22Rv1 (cell line): Measurements from ENCODE around the gene CDC6.

Experiments used
- H3K27ac ChIP-seq: fragments of 450-650 bp; 2 replicates; pipeline ENCODE4 v1.5.1; 2017
- ZFX ChIP-seq: fragments of 450-650 bp; IDR thresholded peaks from 2 replicates; pipeline ENCODE4 v1.6.1; 2017; ENCODE audit warnings: antibody characterized with exemption, borderline replicate concordance
- TF ChIP-seq, protein P1 (sequence below): fragments of 450-650 bp; IDR thresholded peaks from 2 replicates; pipeline ENCODE4 v1.5.1; 2017; ENCODE audit warnings: mild to moderate bottlenecking

CDC6 gene

DNA sequence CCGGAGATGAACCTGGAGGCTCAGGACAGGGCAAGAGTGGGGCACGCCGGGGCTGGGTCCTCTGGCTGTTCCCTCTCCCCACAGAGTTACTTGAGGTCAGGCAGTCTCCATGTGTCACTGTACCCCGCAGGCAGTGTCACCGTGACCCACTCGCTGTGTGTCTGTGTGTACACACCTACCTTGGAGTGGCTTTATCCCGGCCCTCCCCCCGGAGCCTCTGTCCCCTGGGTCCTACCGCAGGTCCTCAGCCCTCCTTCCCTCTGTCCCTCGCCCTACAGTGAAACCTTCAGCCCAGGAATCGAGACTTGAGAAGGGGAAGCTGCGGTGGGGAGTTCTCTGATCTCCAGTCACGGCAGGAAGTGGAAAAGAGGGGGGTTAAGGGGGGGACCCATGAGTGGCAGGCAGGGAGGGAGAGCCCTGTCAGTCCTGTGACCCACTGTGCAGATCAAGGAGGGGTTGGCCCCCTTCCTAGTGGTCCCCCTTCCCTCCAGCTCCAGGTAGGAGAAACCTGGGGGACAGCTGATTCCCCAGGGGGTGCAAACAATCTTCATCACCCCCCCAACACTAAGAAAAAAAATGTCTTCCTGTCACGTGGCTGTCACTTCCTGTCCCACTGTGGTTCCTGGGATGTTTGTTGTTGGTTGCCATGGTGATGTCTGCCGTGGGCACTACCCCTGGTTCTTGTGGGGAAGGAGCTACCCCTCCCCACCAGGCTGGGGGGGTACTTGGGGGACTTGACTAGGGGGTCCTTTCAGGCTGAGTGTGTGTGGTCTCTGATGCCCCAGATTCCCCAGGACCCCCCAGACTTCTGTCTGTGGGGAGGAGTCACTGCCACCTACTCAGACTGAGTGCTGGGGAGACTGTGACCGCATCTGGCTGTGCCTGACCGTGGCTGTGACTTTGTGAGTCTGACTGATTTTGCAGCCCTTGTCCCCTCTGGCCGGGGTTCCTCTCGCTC, 35.0 kb downstream of the CDC6 start:
- H3K27ac ChIP-seq: no peak overlapping the region
- TF ChIP-seq, protein P1, sequence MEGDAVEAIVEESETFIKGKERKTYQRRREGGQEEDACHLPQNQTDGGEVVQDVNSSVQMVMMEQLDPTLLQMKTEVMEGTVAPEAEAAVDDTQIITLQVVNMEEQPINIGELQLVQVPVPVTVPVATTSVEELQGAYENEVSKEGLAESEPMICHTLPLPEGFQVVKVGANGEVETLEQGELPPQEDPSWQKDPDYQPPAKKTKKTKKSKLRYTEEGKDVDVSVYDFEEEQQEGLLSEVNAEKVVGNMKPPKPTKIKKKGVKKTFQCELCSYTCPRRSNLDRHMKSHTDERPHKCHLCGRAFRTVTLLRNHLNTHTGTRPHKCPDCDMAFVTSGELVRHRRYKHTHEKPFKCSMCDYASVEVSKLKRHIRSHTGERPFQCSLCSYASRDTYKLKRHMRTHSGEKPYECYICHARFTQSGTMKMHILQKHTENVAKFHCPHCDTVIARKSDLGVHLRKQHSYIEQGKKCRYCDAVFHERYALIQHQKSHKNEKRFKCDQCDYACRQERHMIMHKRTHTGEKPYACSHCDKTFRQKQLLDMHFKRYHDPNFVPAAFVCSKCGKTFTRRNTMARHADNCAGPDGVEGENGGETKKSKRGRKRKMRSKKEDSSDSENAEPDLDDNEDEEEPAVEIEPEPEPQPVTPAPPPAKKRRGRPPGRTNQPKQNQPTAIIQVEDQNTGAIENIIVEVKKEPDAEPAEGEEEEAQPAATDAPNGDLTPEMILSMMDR: no peak
- TF ChIP-seq ZFX: no peak

DNA sequence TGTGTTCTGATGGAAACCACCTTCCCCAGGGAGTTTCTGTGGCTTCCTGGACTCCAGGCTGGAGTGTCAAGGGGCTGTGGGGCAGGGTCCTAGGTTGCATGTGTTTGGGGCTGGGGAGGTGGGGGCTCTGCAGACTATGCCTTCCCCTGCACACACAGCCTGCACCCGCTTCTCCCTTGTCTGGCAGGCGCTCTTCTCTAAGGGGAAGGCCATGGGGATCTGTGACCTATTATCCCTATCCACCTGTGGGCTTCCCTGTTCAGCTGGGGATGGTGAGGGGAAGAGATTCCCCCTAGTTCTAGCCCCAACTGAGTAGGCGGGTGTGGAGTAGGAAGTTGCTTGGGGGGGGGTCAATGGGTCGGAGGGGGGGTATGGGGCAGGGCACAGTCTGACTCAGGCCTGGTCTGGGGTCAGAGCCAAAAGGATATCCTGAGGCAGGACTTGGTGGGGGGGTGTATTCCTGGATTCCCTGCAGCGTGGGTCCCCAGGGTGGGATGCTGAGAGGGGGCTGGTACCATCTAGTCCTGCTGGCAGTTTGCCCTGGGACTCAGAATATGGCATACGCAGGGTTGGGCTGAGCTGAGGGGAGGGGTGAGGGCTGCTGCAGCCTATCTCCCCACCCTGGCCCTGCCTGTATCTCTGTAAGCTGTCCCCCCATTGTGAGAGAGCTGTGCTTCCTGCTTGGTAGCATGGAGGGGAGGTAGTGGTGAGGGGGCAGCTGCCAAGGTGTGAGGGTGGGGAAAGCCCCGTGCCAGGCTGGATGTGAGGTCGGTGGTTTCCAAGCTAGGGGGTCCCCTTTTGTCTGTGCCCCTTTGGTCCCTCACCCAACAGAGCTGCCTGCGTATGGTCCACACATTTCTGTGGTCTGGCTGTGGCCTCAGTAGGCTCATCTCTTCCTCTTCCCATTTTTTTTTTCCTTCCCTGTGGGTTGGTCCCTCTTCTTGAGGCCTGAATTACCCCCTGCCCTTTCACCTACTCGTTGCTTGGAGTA, 36.0 kb downstream of the CDC6 start:
- TF ChIP-seq, protein P1: no peak
- no peak for TF ChIP-seq ZFX
- no peak overlapping the region for H3K27ac ChIP-seq

DNA sequence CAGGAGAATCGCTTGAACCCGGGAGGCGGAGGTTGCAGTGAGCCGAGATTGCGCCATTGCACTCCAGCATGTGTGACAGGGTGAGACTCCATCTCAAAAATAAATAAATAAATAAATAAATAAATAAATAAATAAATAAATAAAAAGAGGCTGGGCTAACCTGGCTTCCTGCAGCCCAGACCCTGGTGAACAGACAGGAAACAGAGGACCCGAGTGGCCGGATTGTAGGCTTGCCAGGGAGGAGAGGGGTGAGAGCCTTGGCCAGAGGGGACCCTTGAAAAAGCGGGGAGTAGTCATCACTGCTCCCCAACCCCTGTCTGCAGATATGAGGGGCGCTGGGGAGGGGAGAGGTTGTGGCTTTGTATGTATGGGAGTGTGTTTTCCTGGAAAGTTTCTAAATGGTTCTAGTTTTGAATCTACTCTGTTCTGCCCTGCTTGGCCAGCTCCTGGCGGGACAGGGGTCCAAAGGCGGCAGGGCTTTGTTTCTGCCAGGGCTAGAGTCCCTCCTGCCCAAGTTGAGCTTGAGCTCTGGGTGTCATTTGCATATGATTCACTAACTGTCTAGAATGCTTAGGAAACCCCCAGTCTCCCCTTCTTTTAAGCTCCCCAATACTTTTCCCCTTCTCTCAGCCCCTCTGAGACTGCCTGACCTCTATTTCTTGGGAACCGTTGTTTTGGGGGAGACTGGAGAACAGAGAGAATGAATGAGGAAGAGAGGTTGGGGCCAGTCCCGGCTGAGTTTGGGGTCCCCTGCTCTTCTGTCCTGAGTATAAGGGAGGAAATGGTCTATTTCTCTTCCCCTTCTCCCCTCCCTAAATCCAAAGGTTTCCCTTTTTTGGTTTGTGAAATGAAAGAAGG, 37.7 kb downstream of the CDC6 start:
- H3K27ac ChIP-seq: no peak overlapping the region
- no peak for TF ChIP-seq ZFX
- TF ChIP-seq, protein P1: no peak

DNA sequence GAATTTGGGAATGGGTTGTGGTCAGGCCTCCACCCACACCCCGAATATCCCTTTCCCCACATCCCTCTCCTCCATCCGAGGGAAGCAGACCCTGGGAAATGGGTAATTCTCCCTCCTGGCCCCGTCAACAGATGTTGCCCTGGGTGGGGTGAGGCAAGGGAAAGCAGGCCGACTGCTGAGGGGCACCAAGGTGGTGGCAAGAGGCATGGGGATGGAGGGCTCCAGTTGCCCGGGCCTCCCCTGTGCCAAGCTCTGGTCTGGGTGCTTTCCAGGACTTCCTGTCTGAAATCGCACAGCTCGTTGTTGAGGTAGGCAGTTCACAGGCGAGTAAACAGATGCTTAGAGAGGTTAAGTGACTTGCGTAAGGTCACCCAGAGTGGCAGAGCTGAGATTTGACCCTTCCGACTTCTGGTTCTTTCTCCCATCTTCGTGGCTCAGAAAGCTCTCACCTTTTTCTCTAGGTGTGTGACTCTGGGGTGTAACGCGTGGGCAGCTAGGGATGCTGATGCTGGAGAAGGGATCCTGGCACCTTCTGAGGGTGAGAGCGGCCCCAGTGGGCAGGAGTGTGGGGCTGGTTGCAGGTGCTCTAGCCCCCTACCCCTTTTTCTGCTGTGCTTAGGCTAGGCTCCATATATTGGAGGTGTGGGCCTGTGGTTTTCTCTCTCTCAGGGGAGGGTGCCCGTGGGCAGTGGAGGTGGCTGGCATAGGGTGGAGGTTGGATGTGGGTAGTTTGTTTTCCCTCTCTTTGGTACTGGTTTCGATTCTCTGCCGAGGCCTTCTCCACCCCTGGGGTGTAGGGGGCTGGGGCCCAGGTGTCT, 38.5 kb downstream of the CDC6 start:
- H3K27ac ChIP-seq: no peak overlapping the region
- TF ChIP-seq ZFX: no peak
- TF ChIP-seq, protein P1: no peak

DNA sequence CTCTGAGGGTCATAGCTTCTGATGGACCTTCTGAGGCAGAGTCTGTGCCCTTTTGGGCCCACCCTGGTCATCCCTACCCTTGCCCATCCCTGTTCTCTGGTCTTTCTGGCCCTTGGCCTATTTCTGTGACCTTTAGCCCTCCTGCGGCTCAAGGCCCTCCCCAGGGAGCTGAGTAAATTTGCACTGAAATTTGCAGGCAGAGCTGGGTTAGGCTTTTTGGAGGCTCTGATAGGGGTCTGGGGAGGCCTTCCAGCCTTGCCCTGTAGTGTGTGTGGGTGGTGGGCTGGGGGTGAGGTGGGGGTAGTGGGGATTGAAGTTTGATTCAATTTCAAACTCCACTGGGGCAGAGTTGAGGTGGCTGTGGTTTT, 39.1 kb downstream of the CDC6 start:
- H3K27ac ChIP-seq: no peak overlapping the region
- TF ChIP-seq, protein P1: no peak
- TF ChIP-seq ZFX: no peak

DNA sequence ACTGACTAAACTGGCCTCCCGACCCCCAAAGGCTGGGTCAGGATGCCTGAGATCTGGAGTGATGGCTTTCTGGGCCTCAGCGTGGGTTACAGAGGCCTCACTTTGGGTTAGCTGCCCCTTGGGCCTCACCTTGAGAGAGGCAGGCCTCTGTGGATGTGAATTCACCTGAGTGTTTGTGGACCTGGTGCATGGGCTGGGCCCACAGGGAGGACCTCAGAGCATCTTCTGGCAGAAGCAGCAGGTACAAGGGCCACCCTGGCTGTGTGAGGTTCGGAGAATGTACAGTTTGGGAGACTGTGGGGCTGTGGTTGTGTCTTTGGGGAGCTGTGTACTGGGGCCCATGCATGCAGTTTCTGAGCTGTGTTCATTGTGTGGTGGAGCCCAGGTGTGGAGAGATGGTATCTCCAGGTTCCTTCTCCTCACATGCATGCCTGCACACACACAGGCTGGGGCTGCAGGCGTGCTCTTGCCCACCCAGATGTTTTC, 39.6 kb downstream of the CDC6 start:
- TF ChIP-seq, protein P1: no peak
- no peak for TF ChIP-seq ZFX
- no peak overlapping the region for H3K27ac ChIP-seq
